Stimulated activated CD4-positive, alpha-beta T cell treated with anti-CD3 and anti-CD28 coated beads, Interleukin-15, amount 100 ng/mL, for 24 hours (primary cell): ENCODE data around the gene ABCC1.

ENCODE experiments used
- DNase-seq: peaks from one replicate; pipeline ENCODE4 v3.0.0-alpha.2; 2020

Gene ABCC1

DNA sequence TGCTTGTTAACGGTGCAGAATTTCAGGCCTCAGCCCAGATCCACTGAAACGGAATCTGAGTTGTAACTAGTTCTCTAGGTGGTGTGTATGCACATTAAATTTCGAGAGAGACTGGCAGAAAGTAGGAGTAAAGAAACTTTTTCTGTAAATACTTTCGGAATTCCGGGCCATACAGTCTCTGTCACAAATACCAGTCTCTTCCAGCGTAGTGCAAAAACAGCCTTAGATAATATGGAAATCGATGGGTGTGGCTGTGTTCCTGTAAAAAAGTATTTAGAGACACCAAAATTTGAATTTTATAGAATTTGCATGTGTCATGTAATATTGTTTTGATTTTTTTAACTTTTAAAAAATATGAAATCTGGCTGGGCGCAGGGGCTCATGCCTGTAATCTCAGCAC, 109.7 kb downstream of the ABCC1 start:
- no peak for DNase-seq

DNA sequence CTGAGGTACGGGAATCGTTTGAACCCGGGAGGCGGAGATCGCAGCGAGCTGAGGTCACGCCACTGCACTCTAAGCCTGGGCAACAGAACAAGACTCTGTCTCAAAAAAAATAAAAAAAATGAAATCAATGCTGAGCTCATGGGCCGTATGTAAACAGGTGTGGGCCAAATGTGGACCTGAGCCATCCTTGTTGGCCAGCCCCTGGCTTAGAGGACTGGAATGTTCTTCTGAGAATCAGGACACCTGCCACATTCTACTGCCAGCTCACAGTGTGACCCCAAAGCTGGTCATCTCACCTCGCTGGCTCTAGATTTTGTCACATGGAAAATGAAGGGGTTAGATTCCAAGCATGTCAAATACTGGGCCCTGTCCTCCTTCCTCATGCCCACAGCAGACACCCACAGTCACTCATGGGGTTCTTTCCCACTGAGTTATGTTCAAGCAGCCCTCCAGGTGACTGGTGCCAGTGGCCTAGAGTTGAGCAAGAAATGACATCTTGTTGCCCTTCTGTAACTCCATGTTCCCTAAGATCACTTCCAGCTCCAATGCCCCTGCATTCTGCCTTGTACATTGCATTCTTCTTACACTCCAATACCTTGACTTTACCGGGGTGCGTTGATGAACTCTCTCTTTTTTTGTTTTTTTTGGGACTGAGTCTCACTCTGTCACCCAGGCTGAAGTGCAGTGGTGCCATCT, 110.6 kb downstream of the ABCC1 start:
- no peak for DNase-seq

DNA sequence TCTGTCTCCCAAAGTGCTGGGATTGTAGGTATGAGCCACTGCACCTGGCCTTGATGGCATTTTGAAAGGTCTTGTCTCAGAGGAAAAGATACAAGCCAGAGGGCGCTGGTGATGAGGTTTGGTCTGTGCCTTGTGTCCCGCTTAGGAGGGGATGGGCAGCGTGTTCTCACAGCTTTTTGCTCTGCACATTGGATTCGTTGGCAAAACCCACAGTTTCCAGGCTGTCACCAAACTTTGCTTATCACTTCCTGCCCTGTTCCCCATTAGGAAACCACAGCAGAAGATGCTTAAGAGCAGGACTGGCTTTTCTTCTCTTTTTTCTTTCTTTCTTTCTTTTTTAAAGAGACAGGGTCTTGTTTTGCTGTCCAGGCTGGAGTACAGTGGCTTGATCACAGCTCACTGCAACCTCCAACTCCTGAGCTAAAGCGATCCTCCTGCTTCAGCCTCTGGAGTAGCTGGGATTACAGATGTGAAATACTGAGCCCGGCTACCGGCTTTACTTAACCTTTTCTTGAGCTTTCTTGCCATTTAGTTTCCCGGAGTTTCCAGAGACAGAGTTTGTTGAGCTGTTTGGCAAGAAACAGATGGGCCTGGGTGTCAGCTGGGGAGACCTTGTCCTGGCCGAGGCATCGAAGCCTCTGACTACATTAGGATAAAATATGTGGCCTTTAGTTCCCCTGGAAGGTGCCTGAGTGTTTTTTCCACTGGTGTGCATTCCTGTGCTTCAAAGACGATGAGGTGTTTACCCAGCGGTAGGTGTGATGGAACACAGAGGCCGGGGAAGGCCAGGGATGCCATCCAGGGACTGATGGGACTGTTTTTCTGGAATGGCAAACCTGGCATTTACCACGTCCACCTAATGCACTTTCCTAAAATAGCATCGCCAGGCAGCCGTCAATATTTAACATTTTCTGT, 112.9 kb downstream of the ABCC1 start:
- DNase-seq, result peak; percentile 12

DNA sequence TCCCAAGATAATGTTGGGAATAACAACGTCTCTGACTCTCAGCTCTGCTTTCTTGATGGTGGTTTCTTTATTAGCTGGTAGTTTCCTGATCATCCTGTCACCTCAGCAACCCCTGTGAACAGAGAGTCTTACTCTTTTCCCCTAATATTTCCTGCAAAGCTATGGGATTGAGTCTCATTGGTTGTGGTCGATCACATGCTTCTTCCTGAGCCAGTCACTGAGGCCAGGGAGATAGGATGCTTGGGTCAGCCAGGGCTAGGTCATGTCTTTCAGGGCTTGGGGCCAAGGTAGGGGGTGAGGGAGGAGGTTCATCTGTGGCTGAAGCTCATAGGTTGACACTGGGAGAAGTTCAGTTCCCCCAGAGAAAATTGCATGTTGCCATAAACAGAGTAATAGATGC, 114.3 kb downstream of the ABCC1 start:
- no peak for DNase-seq

DNA sequence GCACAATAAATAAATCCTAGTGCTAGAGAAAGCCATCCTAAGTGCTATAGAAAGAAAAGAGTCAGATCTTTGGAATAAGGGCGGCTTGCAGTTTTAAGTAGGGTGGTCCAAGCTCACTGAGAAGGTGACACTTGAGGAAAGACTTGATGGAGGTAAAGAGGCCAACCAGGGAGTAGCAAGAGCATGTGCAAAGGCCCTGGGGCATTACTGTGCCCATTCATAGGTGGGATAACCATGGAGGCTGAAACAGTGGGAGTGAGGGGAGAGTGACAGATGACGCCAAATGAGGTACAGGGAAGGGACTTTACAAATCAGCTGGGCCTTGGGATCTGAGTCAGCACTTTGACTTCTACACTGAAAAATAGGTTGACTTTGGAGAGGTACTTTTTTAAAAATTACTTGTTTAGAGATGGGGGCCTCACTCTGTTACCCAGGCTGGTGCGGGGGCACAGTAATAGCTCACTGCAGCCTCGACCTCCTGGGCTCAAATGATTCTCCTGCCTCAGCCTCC, 115.5 kb downstream of the ABCC1 start:
- DNase-seq, result no peak

DNA sequence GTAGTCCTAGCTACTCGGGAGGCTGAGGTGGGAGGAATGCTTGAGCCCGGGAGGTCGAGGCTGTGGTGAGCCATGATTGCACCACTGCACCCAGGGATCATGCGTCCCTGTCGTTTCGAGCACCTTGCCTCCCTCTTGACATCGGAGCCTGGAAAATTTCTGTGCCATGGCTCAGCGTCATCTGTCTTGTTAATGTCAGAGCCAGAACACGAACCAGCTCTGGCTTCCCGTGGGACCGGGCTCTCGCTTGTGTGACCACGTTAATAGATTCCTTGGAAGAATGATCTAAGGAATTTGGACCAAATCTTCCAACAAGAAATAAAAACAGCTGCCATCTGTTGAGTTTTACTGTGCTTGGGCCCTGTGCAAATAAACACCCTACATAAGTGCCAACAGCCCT, 117.7 kb downstream of the ABCC1 start:
- DNase-seq, result no peak

DNA sequence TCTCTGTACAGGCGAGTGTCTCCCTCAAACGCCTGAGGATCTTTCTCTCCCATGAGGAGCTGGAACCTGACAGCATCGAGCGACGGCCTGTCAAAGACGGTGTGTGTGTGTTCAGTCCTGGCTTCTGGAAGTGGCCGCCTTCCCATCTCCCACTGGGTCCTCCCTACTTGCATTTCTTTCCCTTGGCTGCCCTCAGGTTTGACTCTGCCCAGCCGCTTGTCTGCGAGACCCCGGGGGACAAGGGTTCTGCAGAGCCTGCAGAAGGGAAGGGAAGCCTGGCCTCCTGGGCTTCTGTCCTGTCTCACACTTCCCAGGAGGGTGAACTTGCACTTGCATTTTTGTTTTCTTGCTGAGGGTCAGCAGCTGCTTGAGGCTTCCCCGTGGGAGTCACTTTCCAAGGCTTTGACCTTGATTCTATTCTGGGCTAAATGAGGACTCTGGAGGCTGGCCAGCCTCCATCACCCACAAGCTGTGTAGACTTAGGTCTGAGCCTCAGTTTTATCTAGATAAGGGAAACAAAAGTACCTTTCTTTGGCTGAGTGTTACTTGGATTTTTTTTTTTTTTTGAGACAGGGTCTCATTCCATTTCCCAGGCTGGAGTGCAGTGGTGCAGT, 122.3 kb downstream of the ABCC1 start:
- no peak for DNase-seq

DNA sequence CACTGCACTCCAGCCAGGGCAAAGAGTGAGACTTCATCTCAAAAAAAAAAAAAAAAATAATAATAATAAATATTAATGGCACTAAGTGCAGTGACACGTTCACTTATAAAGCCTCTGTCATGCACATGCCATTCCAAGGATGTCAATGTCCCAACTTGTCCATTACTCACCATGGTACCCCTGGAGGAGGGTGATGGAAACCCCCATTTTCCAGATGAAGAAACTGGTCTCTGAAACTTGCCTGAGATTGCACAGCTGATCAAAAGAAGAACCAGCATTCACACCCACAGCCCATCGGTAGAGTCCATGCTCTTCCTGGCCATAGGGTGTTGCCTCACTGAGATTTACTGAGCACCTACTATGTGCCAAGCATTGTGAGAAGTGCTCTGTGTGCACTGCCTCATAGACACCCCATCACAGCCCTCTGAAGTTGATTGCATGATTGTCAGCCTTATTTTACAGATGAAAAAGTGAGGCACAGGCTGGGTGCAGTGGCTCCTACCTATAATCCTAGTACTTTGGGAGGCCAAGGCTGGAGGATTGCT, 123.7 kb downstream of the ABCC1 start:
- DNase-seq, result no peak

DNA sequence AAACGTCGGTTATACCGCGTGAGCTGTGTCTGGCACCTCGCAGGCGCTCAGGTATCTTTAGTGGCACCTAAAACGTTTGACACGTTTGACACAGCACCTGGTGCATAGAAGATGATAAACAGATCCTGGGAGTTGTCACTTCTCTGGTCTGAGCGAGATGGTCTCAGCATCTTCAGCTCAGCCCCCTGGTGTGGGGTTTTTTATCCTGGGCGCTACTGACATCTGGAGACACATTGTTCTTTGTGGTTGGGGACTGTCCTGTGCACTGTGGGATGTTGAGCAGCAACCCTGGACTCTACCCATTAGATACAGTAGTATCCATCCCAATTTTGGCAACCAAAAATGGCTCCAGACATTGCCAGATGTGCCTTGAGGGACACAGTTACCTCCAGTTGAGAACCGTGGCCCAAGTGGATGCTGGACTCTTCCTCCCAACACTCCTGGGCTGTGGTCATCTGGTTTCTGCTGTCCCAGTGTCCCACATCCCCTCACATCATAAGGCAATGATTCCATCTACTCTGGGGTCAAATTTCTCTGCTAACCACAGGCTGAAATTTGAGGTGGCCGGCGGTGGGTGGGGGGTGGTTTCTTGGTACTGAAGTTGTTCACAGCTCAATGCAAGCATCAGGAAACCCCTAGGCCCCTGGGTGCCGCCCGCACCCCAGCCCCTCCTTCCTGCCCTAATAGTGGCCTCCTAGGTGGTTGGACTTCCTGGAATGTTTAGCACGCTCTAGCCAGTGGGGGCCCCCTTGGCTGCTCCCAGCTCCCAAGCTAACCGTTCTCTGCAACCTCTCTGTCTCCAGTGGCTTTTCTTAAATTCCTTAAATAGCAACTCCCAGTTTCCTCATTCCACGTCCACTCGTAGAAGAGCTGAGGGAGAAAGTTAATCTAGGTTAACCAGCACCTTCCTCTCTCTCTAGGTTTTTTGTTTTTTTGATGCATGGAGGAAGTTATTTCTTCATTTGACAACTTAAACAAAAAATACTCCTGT, 124.8 kb downstream of the ABCC1 start:
- DNase-seq, result no peak

DNA sequence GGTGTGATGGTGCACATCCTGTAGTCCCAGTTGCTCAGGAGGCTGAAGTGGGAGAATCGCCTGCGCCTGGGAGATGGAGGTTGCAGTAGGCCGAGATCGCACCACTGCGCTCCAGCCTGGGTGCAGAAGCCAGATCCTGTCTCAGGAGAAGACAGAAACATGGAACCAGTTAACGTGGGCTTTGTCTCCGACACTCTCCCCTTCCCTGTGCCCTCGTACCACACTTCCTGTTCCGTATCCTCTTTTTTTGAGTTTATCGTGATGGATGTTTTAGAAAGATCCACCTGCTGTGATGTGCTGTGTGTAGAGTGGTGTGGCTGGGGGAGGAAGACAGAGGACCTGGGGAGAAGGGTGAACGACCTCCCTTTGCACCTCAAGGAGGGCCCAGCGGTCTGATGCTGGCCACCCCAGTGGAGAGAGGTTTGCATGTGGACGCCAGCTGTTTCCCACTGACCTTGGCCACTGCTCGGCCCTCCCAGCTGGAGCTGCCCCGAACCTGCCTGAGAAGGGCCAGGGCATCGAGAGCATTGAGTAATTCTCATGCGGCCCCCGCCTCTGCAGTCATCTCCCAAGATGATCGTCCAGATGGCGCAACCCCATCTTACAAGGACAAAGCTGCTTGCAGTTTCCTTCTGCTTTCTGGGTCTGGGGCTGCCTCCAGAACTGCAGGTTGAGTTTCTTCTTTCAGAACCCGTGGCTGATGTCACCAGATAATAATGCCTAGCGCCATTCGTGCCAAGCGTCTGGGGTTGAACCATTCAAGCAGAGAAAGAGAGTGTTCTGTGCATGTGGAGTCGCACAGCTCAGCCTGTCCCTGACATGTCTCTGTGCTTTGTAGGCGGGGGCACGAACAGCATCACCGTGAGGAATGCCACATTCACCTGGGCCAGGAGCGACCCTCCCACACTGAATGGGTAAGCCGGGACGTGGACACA, 126.3 kb downstream of the ABCC1 start:
- no peak for DNase-seq

DNA sequence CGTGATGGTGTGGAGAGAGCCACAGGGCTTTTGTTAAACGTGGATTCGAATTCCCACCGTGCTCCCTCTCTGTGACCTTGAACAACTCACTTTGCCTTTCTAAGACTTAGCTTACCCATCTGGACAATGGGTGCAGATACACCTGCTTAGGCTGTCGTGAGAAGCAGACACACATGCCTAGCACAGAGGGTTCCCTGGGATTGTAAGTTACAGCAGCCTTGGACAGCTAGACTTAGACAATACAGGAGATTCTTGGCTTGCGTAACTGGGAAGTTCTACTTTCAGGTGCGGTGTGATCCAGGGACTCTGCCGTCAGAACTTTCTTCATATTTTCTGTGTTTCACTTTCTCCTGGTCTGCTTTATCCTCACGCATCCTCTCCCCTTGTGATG, 127.0 kb downstream of the ABCC1 start:
- DNase-seq, result no peak

DNA sequence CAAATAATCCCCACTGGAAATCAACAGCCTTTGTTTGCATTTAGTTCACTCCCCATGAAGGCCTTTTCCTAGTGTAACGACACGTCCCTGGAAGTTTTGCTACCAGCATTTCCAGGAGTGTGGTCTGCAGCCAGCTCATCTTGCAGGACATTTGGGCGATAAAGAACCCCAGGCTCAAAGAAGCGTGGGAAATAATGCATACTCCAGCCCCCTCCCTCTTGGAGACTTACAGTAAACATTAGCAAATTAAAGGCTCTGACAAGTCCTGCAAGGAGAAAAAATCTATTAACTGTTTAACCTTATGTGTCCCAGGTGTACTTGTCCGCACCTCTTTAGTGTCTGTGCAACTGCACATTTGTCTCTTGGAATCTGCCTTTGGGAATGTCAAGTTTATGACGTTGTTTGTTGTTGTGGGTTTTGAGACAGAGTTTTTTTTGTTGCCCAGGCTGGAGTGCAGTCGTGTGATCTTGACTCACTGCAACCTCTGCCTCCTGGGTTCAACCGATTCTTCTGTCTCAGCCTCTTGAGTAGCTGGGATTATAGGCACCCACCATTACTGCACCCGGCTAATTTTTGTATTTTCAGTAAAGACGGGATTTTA, 131.1 kb downstream of the ABCC1 start:
- DNase-seq, result no peak

DNA sequence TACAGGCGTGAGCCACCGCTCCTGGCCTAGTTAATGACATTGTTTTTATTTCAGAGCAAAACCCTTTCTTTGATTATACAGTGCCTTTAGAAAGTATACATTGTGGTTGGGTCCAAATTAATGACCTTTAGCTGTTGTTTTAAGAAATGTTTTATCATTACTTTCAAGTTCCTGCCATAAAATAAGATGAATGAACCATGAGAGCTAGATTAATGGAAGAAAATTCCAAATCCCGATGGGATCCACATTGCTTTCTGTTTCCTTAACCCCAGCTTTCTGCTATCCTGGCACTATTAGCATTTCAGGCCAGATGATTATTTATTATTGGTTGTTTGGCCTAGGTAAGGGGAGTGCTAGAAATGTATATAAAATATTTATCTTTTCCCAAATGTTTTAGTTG, 131.7 kb downstream of the ABCC1 start:
- no peak for DNase-seq

DNA sequence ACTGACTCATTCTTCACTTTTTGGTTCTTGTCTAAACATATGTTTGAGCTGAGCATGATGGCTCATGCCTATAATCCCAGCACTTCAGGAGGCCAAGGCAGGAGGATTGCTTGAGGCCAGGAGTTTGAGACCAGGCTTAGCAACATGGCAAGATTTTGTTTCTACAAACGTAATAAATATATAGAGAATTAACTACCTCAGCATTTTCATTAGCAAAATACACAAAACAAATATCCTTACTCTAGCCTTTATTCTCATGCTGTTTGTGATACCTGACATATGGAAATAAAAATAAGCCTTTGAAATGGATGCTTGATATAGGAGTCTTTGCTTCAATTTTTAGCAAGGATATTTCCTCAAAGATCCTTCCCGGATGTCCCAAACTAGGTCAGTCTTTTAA, 132.8 kb downstream of the ABCC1 start:
- no peak for DNase-seq

DNA sequence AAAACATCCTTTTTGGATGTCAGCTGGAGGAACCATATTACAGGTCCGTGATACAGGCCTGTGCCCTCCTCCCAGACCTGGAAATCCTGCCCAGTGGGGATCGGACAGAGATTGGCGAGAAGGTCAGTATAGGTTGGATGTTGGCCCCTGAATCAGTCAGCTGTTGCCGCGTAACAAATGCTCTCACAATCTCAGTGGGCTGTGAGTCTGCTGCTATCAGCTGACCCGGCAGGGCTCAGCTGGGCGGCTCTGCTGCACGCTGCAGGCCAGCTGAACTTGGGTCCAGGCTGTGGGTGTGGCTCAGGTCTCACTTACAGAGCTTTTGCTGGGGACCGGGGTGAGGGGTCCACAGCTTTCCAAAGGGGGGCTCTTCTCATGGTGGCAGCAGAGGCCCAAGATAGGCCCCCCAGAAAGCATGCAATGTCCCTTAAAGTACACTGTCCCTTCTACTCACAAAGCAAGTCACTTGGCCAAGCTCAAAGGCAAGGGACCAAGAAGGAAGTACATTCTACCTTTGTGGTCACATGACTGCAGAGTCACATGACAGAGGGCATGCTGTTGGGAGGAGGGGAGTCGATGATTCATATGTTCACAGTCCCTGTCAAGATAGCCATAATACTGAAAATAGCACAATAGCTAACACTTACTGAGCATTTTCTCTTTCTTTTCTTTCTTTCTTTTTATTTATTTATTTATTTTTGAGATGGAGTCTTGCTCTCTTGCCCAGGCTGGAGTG, 134.2 kb downstream of the ABCC1 start:
- DNase-seq, result peak; percentile 41

DNA sequence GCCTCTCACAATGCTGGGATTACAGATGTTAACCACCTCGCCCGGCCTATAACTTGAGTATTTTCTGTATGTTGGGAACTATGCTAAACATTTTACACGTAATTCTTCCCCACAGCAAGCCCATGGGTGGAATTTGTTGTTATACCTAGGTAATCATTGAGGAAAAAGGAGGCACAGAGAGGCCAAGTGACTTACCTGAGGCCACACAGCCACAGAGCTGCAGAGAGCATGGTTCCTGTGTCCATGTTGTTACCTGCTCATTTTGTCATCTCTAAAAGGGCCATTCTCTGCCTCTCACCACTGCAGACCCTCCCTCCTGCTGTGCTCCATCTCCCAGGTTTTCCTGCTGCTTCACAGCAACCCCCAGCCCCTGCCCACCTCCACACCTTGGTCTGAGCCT, 135.5 kb downstream of the ABCC1 start:
- DNase-seq, result no peak

DNA sequence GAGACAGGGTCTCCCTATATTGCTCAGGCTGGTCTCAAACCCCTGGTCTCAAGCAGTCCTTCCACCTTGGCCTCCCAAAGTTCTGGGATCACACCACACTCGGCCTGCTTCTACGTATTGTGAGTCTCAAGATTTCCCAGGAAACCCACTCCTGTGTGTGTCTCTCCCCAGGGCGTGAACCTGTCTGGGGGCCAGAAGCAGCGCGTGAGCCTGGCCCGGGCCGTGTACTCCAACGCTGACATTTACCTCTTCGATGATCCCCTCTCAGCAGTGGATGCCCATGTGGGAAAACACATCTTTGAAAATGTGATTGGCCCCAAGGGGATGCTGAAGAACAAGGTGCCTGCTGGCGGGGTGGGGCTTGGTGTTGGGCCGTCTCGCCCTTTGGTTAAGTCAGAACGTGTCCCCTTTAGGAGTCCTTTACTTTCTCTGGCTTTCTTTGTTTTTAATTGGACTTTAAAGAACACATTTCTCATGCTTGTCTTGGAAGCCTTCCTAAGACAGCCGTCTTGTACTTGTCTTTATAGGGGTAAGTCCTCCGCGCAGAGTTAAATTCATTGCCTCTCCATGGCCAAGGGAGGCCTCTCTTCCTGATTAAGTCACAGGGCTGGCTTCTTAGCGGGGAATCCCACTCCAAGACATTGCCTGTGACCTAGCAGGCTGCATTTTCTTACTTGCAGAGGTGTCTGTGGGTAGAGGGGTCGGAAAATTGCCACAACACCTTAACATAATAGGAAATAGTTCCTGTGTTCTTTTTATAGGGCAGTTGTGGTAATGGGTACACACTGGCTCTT, 137.4 kb downstream of the ABCC1 start:
- DNase-seq, result no peak

DNA sequence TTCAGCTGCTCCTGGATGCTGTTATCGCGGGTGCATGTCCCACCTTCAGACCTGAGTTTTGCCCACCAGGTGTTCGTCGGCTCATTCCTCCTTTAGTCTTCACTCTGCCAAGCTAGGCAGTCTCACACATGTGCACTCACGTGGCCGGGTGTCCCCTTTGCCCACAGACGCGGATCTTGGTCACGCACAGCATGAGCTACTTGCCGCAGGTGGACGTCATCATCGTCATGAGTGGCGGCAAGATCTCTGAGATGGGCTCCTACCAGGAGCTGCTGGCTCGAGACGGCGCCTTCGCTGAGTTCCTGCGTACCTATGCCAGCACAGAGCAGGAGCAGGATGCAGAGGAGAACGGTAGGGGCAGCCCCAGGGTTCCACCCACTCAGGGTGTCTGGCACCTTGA, 140.8 kb downstream of the ABCC1 start:
- no peak for DNase-seq
